PFSK-1 (cell line): ENCODE measurements around the gene HAND1.

Experiments
- SIN3A ChIP-seq: IDR thresholded peaks from 2 replicates; pipeline ENCODE4 v1.6.1; 2012; ENCODE audit warnings: mild to moderate bottlenecking, low read length, moderate library complexity, borderline replicate concordance; ENCODE audit not compliant: insufficient read depth
- TAF1 ChIP-seq: IDR thresholded peaks from 2 replicates; pipeline ENCODE4 v1.6.1; 2012; ENCODE audit warnings: low read length, control low read depth, borderline replicate concordance; ENCODE audit not compliant: insufficient read depth

GRCh38 chr5:154482528-154483449, 4.8 kb upstream of the HAND1 start:
- TF ChIP-seq TAF1 (no peak), SIN3A (no peak)
